HG02973 (cell line): ENCODE measurements around the gene NAA20.
A peak's percentile ranks its signal among the peaks of the same experiment; 100 is the strongest.

ENCODE experiments used
- ATAC-seq: cut with Tn5 transposase; IDR thresholded peaks from one replicate; pipeline ENCODE4 v1.9.1; 2021; ENCODE audit warnings: moderate library complexity; ENCODE audit not compliant: unreplicated experiment

Gene NAA20

GRCh38 chr20:20018366-20018765, 1.2 kb downstream of the NAA20 start:
- no peak for ATAC-seq

GRCh38 chr20:20019123-20019522, 2.0 kb downstream of the NAA20 start:
- no peak for ATAC-seq

- ATAC-seq: no peak
Observed at GRCh38 chr20:20020908-20021307, 3.7 kb downstream of the NAA20 start.

- ATAC-seq: no peak
Observed at GRCh38 chr20:20021835-20022234, 4.7 kb downstream of the NAA20 start.

- ATAC-seq: peak; percentile 58
Observed at GRCh38 chr20:20022498-20022897, 5.3 kb downstream of the NAA20 start.

GRCh38 chr20:20023395-20023794, 6.2 kb downstream of the NAA20 start:
- no peak for ATAC-seq

GRCh38 chr20:20024942-20025341, 7.8 kb downstream of the NAA20 start:
- no peak for ATAC-seq

- no peak for ATAC-seq
Observed at GRCh38 chr20:20027284-20027683, 10.1 kb downstream of the NAA20 start.

- no peak for ATAC-seq
Observed at GRCh38 chr20:20031790-20032189, 14.6 kb downstream of the NAA20 start.

- ATAC-seq: no peak
Observed at GRCh38 chr20:20034486-20034885, 17.3 kb downstream of the NAA20 start.

- no peak for ATAC-seq
Observed at GRCh38 chr20:20036756-20037155, 19.6 kb downstream of the NAA20 start.

- no peak for ATAC-seq
Observed at GRCh38 chr20:20037960-20038359, 20.8 kb downstream of the NAA20 start.

- no peak for ATAC-seq
Observed at GRCh38 chr20:20038586-20038985, 21.4 kb downstream of the NAA20 start.

GRCh38 chr20:20039752-20040387, 22.7 kb downstream of the NAA20 start:
- no peak for ATAC-seq

GRCh38 chr20:20051767-20052073, 34.6 kb downstream of the NAA20 start:
- peak; percentile 7 for ATAC-seq

- ATAC-seq: peak; percentile 92
Observed at GRCh38 chr20:20052074-20052970, 35.2 kb downstream of the NAA20 start, which contains the start of the genes CFAP61 and CRNKL1. Gene CFAP61, plus strand, starts transcription at chr20:20052532. Its CDS starts 4,122 bp downstream, at chr20:20056654. Gene CRNKL1, minus strand, starts transcription at chr20:20052466. Its CDS starts 124 bp downstream, at chr20:20052342.

- ATAC-seq: no peak
Observed at GRCh38 chr20:20060234-20060998, 43.3 kb downstream of the NAA20 start.

GRCh38 chr20:20063941-20064702, 47.0 kb downstream of the NAA20 start:
- no peak for ATAC-seq

- ATAC-seq: no peak
Observed at GRCh38 chr20:20065361-20065760, 48.2 kb downstream of the NAA20 start.

- no peak for ATAC-seq
Observed at GRCh38 chr20:20070871-20071726, 53.9 kb downstream of the NAA20 start.
